Suprapubic skin (tissue), 4 donors: ENCODE data around the gene PIP5K1A.

ENCODE experiments used
- EP300 ChIP-seq: sonication (generic); formaldehyde crosslinking; IDR thresholded peaks from one replicate; pipeline ENCODE4 v1.6.1; 2017; ENCODE audit warnings: antibody characterized with exemption
- POLR2A ChIP-seq, 2 donors: fragments of 450-650 bp; IDR thresholded peaks; one replicate each; pipeline ENCODE4 v1.6.1; 2017; ENCODE audit warnings: antibody characterized with exemption in 2 of 2, mild to moderate bottlenecking in 2 of 2, moderate library complexity in 2 of 2
- POLR2AphosphoS5 ChIP-seq, 3 donors: sonication (generic); formaldehyde crosslinking; IDR thresholded peaks; one replicate each; pipeline ENCODE4 v1.6.1; 2017; ENCODE audit warnings: antibody characterized with exemption in 3 of 3
- TF ChIP-seq, protein P1 (sequence below), 2 donors: fragments of 200-600 bp in 1 of 2; fragments of 450-650 bp in 1 of 2; sonication (generic) in 1 of 2; IDR thresholded peaks; one replicate each; pipeline ENCODE4 v1.5.1; 2016 to 2019; ENCODE audit warnings: antibody characterized with exemption in 2 of 2, mild to moderate bottlenecking in 1 of 2, moderate library complexity in 1 of 2

- peak in 1 of 2 donors; percentile 85 for TF ChIP-seq POLR2A (IDR thresholded peaks at IDR 0.05)
- TF ChIP-seq, protein P1, sequence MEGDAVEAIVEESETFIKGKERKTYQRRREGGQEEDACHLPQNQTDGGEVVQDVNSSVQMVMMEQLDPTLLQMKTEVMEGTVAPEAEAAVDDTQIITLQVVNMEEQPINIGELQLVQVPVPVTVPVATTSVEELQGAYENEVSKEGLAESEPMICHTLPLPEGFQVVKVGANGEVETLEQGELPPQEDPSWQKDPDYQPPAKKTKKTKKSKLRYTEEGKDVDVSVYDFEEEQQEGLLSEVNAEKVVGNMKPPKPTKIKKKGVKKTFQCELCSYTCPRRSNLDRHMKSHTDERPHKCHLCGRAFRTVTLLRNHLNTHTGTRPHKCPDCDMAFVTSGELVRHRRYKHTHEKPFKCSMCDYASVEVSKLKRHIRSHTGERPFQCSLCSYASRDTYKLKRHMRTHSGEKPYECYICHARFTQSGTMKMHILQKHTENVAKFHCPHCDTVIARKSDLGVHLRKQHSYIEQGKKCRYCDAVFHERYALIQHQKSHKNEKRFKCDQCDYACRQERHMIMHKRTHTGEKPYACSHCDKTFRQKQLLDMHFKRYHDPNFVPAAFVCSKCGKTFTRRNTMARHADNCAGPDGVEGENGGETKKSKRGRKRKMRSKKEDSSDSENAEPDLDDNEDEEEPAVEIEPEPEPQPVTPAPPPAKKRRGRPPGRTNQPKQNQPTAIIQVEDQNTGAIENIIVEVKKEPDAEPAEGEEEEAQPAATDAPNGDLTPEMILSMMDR (IDR thresholded peaks at IDR 0.05) = no peak
- peak; percentile 7 to 69 (median 64) for TF ChIP-seq POLR2AphosphoS5 (IDR thresholded peaks at IDR 0.05)
- no peak for TF ChIP-seq EP300
Observed at GRCh38 chr1:151198254-151199127, at the start of gene PIP5K1A.
